Endometrium (tissue), 2 donors: ENCODE measurements around the gene NPIPB5.
"Not testable (repeated sequence)": the region's sequence is repeated elsewhere in the genome, so short reads cannot be mapped to it uniquely, and the experiment has no call there.

Experiments
- FAIRE-seq: peaks from 2 replicates; lab custom pipeline; 2012; peaks lifted over from hg19 to GRCh38; lab: Jason Lieb, UNC
- donor health status: control.
- donor health status: control.

The NPIPB5 gene

DNA sequence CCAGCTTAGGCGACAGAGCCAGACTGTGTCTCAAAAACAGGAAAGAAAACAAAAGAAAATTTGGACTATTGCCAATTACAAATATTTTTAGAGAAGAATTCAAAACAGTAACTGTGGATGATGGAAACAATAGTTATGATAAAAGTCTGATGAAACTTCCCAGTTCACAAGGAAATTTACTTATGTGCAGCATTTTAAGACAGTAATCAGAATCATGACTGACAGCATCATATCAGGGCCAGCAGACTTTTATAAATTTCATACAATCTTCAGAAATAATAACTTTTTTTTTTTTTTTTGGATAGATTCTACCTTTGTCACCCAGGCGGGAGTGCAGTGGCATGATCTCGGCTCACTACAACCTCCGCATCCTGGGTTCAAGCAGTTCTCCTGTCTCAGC is at the start of gene NPIPB5:
Gene NPIPB5, plus strand, starts transcription at position 301 of the 400 bp plus-strand sequence. CDS start 2,911 bp downstream, outside the sequence.
- not testable (repeated sequence) for FAIRE-seq

DNA sequence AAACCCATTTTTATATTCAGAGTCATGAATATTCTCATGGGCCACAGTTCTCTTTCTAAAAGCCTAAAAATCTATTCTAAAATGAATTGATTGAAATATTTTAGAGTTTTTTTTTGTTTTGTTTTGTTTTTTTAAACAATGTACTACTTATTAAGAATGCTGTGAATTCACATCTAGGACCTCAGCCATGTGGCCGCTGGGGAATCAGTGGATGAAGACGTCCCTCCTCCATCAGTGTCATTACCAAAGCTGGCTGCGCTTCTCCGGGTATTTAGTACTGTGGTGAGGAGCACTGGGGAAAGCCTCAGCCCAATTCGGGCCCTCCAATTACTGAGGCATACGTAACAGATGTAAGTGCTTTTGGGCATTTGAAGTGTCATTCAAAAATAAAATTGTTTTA is 41.8 kb upstream of the NPIPB5 start:
- not testable (repeated sequence) for FAIRE-seq

DNA sequence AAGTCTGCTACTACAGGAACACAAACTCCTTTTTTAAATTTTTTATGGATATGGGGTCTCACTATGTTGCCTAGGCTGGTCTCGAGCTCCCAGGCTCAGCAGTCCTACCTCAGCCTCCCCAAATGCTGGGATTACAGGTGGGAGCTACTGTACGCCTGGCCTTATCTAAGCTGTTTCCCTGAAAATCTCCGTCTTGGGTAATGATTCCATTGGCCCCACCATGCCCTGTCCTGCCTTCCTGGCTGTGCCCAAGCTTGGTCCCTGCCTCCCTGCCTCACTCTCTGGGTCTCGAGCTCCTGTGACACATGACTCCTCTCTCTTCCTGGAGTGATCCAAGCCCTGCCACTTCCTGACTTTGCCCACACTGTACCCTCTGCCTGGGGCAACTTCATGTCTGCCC is 27.3 kb downstream of the NPIPB5 start:
- FAIRE-seq: not testable (repeated sequence)

DNA sequence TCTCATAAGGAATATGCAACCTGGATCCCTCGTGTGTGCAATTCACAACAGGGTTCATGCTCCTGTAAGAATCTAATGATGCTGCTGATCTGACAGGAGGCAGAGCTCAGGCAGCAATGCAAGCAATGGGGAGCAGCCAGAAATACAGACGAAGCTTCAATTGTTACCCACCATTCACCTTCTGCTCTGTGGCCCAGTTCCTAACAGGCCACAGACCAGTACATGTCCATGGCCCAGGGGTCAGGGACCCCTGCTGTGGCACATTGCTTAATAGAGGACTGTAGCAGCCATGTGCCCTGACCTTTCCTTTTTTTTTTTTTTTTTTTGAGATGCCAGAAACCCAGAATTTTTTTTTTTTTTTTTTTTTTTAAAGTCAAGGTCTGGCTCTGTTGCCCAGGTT is 34.1 kb downstream of the NPIPB5 start:
- not testable (repeated sequence) for FAIRE-seq

DNA sequence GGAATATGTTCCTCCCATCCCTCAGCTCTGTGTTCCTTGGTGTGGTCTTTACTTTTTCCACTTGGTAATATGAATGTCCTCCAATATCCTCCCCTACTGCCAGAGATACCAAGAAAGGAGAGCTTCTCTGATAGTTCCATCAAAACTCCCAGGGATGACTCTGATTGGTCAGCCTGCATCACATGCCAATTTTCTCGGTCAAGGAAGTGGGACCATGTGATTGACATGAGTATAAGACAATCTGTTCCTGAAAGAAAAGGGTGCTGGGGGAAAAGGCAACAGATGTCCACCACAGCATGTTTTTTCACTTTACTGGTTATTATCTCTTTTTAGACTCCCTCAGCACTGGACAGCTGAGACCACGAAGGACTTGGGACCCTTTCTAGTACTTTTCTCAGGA is 35.9 kb downstream of the NPIPB5 start:
- FAIRE-seq: not testable (repeated sequence)

DNA sequence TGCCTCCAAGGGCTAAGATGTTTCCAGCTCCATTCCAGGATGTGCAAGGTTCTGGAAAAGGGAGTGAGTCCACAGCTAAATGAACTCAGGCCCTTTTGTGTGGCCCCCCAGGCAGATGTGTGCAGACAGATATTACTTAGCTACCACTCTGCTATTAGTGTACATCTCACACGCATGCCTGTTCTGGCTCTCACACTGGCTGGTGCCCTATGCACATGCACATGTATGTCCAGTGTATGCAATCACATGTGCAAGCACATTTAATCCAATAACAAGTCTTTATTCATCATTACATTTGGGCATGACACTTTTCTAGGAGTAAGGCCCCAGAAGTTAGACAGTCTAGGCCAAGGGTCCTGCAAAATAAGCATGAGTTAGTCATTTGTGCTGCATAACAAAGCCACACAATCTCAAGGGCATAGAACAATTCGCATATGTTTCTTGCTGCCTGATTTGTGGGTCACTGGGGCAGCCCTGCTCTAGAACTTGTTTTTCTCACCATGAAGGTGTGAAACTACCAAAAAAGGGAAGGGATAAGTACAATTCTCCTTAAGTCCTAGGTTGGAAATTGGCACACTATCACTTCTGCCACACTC is 36.6 kb downstream of the NPIPB5 start:
- FAIRE-seq: not testable (repeated sequence)

DNA sequence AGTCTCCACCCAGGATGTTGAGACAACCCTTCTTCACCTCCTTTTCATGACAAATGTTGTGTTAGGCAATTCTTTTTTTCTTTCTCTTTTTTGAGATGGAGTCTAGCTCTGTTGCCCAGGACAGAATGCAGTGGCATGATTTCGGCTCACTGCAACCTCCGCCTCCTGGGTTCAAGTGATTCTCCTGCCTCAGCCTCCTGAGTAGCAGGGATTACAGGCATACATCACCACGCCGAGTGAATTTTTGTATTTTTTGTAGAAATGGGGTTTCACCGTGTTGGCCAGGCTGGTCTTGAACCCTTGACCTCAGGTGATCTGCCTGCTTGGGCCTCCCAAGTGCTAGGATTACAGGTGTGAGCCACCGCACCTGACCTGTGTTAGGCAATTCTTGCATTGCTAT is 39.2 kb downstream of the NPIPB5 start:
- not testable (repeated sequence) for FAIRE-seq

DNA sequence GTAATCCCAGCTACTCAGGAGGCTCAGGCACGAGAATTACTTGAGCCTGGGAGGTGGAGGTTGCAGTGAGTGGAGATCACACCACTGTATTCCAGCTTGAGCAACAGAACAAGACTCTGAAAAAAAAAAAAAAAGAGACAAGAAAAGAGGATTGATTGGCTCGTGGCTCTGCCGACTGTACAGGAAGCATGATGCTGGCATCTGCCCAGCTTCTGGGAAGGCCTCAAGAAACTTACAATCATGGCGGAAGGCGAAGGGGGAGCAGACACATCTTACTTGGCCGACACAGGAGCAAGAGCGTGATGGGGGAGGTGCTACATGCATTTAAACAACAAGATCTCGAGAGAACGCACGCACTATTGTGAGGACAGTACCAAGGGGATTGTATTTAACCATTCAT is 40.5 kb downstream of the NPIPB5 start:
- not testable (repeated sequence) for FAIRE-seq

DNA sequence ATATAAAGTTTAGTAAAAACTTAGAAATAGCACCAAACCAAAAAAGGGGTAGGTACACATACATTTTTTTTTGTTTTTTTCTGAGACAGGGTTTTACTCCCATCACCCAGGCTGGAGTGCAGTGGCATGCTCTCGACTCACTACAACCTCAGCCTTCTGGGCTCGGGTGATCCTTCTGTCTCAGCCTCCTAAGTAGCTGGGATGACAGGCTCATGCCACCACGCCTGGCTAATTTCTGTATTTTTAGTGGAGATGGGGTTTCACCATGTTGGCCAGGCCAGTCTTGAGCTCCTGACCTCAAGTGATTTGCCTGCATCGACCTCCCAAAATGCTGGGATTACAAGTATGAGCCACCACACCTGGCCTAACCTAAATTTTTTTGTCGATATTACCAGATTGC is 41.0 kb downstream of the NPIPB5 start:
- not testable (repeated sequence) for FAIRE-seq

DNA sequence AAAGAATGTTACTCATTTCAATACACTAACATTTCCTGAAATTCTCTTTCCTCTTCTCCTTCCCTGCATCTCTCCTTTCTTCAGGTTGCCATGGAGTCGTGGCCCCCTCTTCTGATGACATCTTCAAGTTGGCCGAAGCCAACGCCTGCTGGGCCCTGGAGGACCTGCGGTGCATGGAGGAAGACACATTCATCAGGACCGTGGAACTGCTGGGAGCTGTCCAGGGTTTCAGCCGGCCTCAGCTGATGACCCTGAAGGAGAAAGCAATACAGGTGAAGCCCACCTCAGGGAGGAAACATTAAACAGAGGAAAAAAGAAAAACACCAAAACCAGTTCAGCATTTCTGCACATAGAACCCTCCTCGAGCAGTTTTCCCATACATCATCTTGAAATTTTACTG is 46.1 kb downstream of the NPIPB5 start:
- FAIRE-seq: not testable (repeated sequence)
